OCI-LY1 (cell line): Measurements from ENCODE around the gene ZNF618.

Experiments
- EZH2 ChIP-seq: fragments of 200-600 bp; sonication (generic), shearing (Covaris generic); IDR thresholded peaks from 2 replicates; pipeline ENCODE4 v1.8.0; 2017; ENCODE audit warnings: borderline replicate concordance, mixed run types, mild to moderate bottlenecking, antibody characterized with exemption, low read length, moderate library complexity, mixed read lengths
- TF ChIP-seq, protein P1 (sequence below): fragments of 200-600 bp; sonication (generic), shearing (Covaris generic); IDR thresholded peaks from 2 replicates; pipeline ENCODE4 v1.5.1; 2017; ENCODE audit warnings: mild to moderate bottlenecking, antibody characterized with exemption, low read length, moderate library complexity, mixed read lengths

DNA sequence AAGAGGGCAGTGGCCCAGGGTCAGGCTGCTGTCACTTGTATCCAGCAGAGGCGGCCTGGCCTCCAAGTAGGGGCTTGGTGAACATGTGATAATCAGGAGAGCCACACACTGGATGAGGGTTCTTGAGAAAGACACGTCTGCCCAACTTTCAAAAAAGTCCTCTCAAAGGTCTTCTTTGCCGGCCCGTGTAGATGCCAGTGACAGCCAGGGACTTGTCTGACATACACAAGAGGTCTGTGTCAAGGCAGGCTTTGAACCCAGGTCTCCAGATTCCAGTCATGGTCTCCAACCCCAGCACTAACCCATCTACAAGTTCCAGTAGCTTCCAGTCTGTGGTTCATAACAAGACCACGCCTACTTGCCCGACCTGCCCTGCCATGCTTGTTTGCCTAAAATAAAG, 209.9 kb downstream of the ZNF618 start:
- TF ChIP-seq, protein P1, sequence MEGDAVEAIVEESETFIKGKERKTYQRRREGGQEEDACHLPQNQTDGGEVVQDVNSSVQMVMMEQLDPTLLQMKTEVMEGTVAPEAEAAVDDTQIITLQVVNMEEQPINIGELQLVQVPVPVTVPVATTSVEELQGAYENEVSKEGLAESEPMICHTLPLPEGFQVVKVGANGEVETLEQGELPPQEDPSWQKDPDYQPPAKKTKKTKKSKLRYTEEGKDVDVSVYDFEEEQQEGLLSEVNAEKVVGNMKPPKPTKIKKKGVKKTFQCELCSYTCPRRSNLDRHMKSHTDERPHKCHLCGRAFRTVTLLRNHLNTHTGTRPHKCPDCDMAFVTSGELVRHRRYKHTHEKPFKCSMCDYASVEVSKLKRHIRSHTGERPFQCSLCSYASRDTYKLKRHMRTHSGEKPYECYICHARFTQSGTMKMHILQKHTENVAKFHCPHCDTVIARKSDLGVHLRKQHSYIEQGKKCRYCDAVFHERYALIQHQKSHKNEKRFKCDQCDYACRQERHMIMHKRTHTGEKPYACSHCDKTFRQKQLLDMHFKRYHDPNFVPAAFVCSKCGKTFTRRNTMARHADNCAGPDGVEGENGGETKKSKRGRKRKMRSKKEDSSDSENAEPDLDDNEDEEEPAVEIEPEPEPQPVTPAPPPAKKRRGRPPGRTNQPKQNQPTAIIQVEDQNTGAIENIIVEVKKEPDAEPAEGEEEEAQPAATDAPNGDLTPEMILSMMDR: no peak
- TF ChIP-seq EZH2: no peak
